GM12878 (cell line): Measurements from ENCODE around the gene MEIOB. TPM values are rescaled to one million over a fixed set of nuclear protein-coding genes. Genes with fewer than 3 reads are reported as not detected.

ENCODE experiments used
- ATAC-seq: fragments of 200-7000 bp; cut with Tn5 transposase; 3 replicates; pipeline ENCODE4 v1.9.1; 2020; ENCODE audit warnings: mild to moderate bottlenecking, moderate library complexity
- BruUV-seq: library from RNA; stranded (reverse); fragments of 400-500 nt; replicated peaks from 2 replicates; lab custom pipeline; 2021; lab: Mats Ljungman, UMichigan
- CTCF ChIA-PET: fragments of 300-600 bp; sonication (Branson Sonifier 250); formaldehyde crosslinking; extraction: SDS; loops from one replicate; lab custom pipeline; 2021; ENCODE audit warnings: inconsistent platforms; lab: Yijun Ruan, JAX
- POLR2A ChIA-PET: fragments of 350-600 bp; formaldehyde crosslinking; extraction: SDS; loops from one replicate; lab custom pipeline; 2021; ENCODE audit warnings: inconsistent platforms; lab: Charles Lee
- RAD21 ChIA-PET: fragments of 300-600 bp; sonication (Branson Sonifier 250); formaldehyde crosslinking; loops from one replicate; lab custom pipeline; 2023; ENCODE audit warnings: antibody characterized with exemption; ENCODE audit not compliant: unreplicated experiment; lab: Charles Lee
- SMC1A ChIA-PET: fragments of 300-600 bp; sonication (Branson Sonifier 250); formaldehyde crosslinking; loops from one replicate; lab custom pipeline; 2023; ENCODE audit not compliant: unreplicated experiment, uncharacterized antibody; lab: Charles Lee
- DNase-seq: peaks from one replicate; pipeline ENCODE4 v3.0.0-alpha.2; 2011; ENCODE audit warnings: low read depth, low spot score
- FAIRE-seq: peaks from 3 replicates; lab custom pipeline; 2011; peaks lifted over from hg19 to GRCh38; lab: Jason Lieb, UNC
- H2AFZ ChIP-seq: 2 replicates; pipeline ENCODE4 v1.6.0; 2011; ENCODE audit warnings: low read depth, low read length, control low read depth; ENCODE audit not compliant: control insufficient read depth
- H3K27ac ChIP-seq: 2 replicates; pipeline ENCODE4 v1.5.1; 2011; ENCODE audit warnings: control low read depth; ENCODE audit not compliant: control insufficient read depth, insufficient read depth
- H3K27me3 ChIP-seq, 2 experiments: replicated peaks in 1 of 2; 2 replicates each; pipeline versions ENCODE4 v1.6.0 to v1.6.1; 2011; ENCODE audit warnings: low read length in 1 of 2; ENCODE audit not compliant: control insufficient read depth in 2 of 2, insufficient read depth in 2 of 2
- H3K36me3 ChIP-seq, 2 experiments: 2 replicates each; pipeline ENCODE4 v1.5.1; 2011; ENCODE audit warnings: low read length in 1 of 2; ENCODE audit not compliant: control insufficient read depth in 2 of 2, insufficient read depth in 2 of 2
- H3K4me1 ChIP-seq: 2 replicates; pipeline ENCODE4 v1.6.1; 2011; ENCODE audit warnings: mild to moderate bottlenecking, low read length, moderate library complexity, mixed read lengths; ENCODE audit not compliant: control insufficient read depth, insufficient read depth
- H3K4me2 ChIP-seq: 2 replicates; pipeline ENCODE4 v1.6.0; 2011; ENCODE audit warnings: control low read depth; ENCODE audit not compliant: control insufficient read depth, insufficient read depth
- H3K4me3 ChIP-seq: fragments of 200-600 bp; sonication (generic); 2 replicates; pipeline ENCODE4 v1.5.1; 2016
- H3K79me2 ChIP-seq: 2 replicates; pipeline ENCODE4 v1.6.0; 2011; ENCODE audit warnings: low read length; ENCODE audit not compliant: control insufficient read depth, insufficient read depth
- H3K9ac ChIP-seq: 2 replicates; pipeline ENCODE4 v1.8.0; 2011; ENCODE audit warnings: low read length, control low read depth, mixed read lengths; ENCODE audit not compliant: control insufficient read depth, insufficient read depth
- H3K9me3 ChIP-seq: replicated peaks from 3 replicates; pipeline ENCODE4 v1.5.1; 2011; ENCODE audit warnings: mild to moderate bottlenecking, low read length; ENCODE audit not compliant: control insufficient read depth, insufficient read depth
- H4K20me1 ChIP-seq: 2 replicates; pipeline ENCODE4 v1.6.0; 2011; ENCODE audit not compliant: control insufficient read depth, insufficient read depth
- BMI1 ChIP-seq: fragments of 450-650 bp; IDR thresholded peaks from 2 replicates; pipeline ENCODE4 v1.6.1; 2016; ENCODE audit warnings: mild to moderate bottlenecking, moderate library complexity, borderline replicate concordance
- CEBPB ChIP-seq, 2 experiments: fragments of 150-350 bp in 1 of 2; IDR thresholded peaks; 2 replicates each; pipeline ENCODE4 v1.6.1; 2012 to 2014; ENCODE audit warnings: low read depth in 2 of 2, low read length in 2 of 2, borderline replicate concordance in 1 of 2, inconsistent platforms in 1 of 2
- CUX1 ChIP-seq: IDR thresholded peaks from 2 replicates; pipeline ENCODE4 v1.6.1; 2012; ENCODE audit warnings: improper control_type of control experiment, low read depth, low read length; ENCODE audit not compliant: insufficient replicate concordance
- EP300 ChIP-seq, 2 experiments: fragments of 150-350 bp in 1 of 2; IDR thresholded peaks; 2 replicates each; pipeline ENCODE4 v1.6.1; 2011 to 2012; ENCODE audit warnings: low read depth in 2 of 2, low read length in 2 of 2, borderline replicate concordance in 1 of 2, improper control_type of control experiment in 1 of 2, inconsistent platforms in 1 of 2; ENCODE audit not compliant: control insufficient read depth in 1 of 2
- REST ChIP-seq: IDR thresholded peaks from 2 replicates; pipeline ENCODE4 v1.6.1; 2012; ENCODE audit warnings: mild to moderate bottlenecking, low read depth, low read length
- YBX1 ChIP-seq: fragments of 450-650 bp; IDR thresholded peaks from 2 replicates; pipeline ENCODE4 v1.6.1; 2016; ENCODE audit warnings: antibody characterized with exemption
- ZNF24 ChIP-seq: fragments of 450-650 bp; IDR thresholded peaks from 2 replicates; pipeline ENCODE4 v1.6.1; 2017; ENCODE audit warnings: antibody characterized with exemption, mild to moderate bottlenecking
- WGBS: methylation state at CpG from one replicate; pipeline ENCODE4 v1.1.6; 2016; ENCODE audit warnings: low lambda C conversion rate; ENCODE audit not compliant: insufficient replicate concordance, insufficient coverage; ENCODE audit errors: missing lambda C conversion rate; 5-methylcytosine and 5-hydroxymethylcytosine counted together
- in situ Hi-C: fragments of 300-500 bp; cut with MboI; formaldehyde crosslinking; loops from 9 replicates; pipeline ENCODE4 v1.14.3; 2018; ENCODE audit warnings: mixed read lengths
- intact Hi-C: fragments of 100-400 bp; cut with micrococcal nuclease; formaldehyde crosslinking; loops from one replicate; pipeline ENCODE4 v1.14.2; 2022; ENCODE audit not compliant: unreplicated experiment
- polyA plus RNA-seq, 11 experiments: library from polyadenylated mRNA; depleted of rRNA in 4 of 11; unstranded in 6 of 11; stranded (reverse) in 5 of 11; fragments of >200 nt; fragmentation: Nextera tagmentation in 4 of 11; fragmentation: Illumina TruSeq in 1 of 11; extraction: Ambion mirVana in 4 of 11; extraction: Trizol in 1 of 11; gene quantifications; 1 replicate in 1 of 11; 2 replicates in 10 of 11; pipeline versions ENCODE4 v1.2.1 to v1.2.3, GENCODE V29; 2011 to 2016; ENCODE audit warnings: inconsistent platforms in 2 of 11, missing spikeins in 2 of 11, low read depth in 1 of 11
- total RNA-seq, 4 experiments: library from RNA; depleted of rRNA in 3 of 4; stranded (reverse); fragments of >200 nt in 3 of 4; fragmentation: Illumina TruSeq in 1 of 4; extraction: Trizol in 1 of 4; gene quantifications; 2 replicates each; pipeline versions ENCODE4 v1.2.1 to v1.2.3, GENCODE V29; 2013 to 2021

Gene MEIOB
- total and polyA plus RNA-seq, 10 of the 15 experiments (the other 5 are each of a cell fraction or from before 2014, with no cell fraction given), result 0.04 to 0.26 (median 0.09) TPM; not detected in 5

- RAD21 ChIA-PET, result interaction anchor here (0.9 kb wide), 1 partner anchor 41 kb away, joined by 3 read pairs; no protein-coding TSS in a partner anchor
- in situ Hi-C loops (no loop called here), intact Hi-C loops (no loop called here)
- CTCF ChIA-PET, result no interaction called here
- H3K9me3 ChIP-seq, result no peaks in the 10 kb centered on the region
- POLR2A ChIA-PET, result no interaction called here
- no peak for ATAC-seq
- H3K4me2 ChIP-seq, result no peak overlapping the region
- H3K9ac ChIP-seq, result no peak overlapping the region
- H3K79me2 ChIP-seq, result no peaks in the 10 kb centered on the region
- no peaks in the 10 kb centered on the region for H3K36me3 ChIP-seq
- no peaks in the 10 kb centered on the region for H4K20me1 ChIP-seq
- SMC1A ChIA-PET, result no interaction called here
- no TSS peak for BruUV-seq
- no peaks in the 10 kb centered on the region; a peak in 2 of 4 replicates for H3K27me3 ChIP-seq
- no peak for DNase-seq
- 35% methylated on average over 14 of the region's 14 CpGs for WGBS
- no peak overlapping the region for H2AFZ ChIP-seq
- no peak for TF ChIP-seq EP300 (IDR thresholded peaks at IDR 0.05; ENCODE audit: borderline replicate concordance in 1 of 2, control insufficient read depth in 1 of 2, low read depth in 2 of 2, low read length in 2 of 2)
- no peak for FAIRE-seq
- no peaks in the 10 kb centered on the region for H3K4me1 ChIP-seq
- H3K27ac ChIP-seq, result no peak overlapping the region
- H3K4me3 ChIP-seq, result no peak overlapping the region
Measured at GRCh38 chr16:1887711-1888354, 15.9 kb upstream of the MEIOB start.

DNA sequence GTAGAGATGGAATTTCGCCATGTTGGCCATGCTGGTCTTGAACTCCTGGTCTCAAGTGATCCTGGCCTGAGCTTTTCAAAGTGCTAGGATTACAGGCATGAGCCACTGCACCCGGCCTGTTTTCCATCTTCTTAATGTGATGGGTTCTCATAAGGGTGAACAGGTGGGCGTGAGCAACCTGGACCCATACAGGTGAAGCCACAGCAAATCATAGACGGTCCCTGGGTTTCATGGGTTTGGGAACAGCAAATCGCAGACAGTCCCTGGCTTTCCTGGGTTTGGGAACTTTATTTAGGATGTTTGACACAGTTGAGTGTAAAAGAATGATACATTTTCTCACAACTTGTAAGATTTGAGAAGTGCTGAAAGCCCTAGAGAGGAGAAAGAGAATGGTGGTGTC is 12.9 kb upstream of the MEIOB start:
- intact Hi-C loops (no loop called here), in situ Hi-C loops (no loop called here)
- no TSS peak for BruUV-seq
- ChIA-PET CTCF (no interaction called here), SMC1A (interaction anchor here (0.7 kb wide), 1 partner anchor 10 kb away, joined by 3 read pairs; no protein-coding TSS in a partner anchor), POLR2A (no interaction called here), RAD21 (no interaction called here)
- no peak for DNase-seq
- no peaks in the 10 kb centered on the region for H3K36me3 ChIP-seq
- no peak for ATAC-seq
- no peaks in the 10 kb centered on the region for H3K79me2 ChIP-seq
- no peaks in the 10 kb centered on the region for H3K4me1 ChIP-seq
- no peaks in the 10 kb centered on the region; a peak in 1 of 4 replicates for H3K27me3 ChIP-seq
- H3K4me2 ChIP-seq, result no peak overlapping the region
- no peak overlapping the region for H2AFZ ChIP-seq
- H3K9ac ChIP-seq, result no peak overlapping the region
- no peaks in the 10 kb centered on the region for H4K20me1 ChIP-seq
- no peak overlapping the region for H3K4me3 ChIP-seq
- no peaks in the 10 kb centered on the region for H3K9me3 ChIP-seq
- no peak for FAIRE-seq
- H3K27ac ChIP-seq, result no peak overlapping the region
- WGBS, result 39% methylated on average over 5 of the region's 5 CpGs
- TF ChIP-seq ZNF24 (no peak), BMI1 (no peak), YBX1 (no peak), CEBPB (IDR thresholded peaks at IDR 0.05; ENCODE audit: borderline replicate concordance in 1 of 2, low read depth in 2 of 2, low read length in 2 of 2) (no peak), REST (no peak), CUX1 (no peak)
